Upper lobe of right lung (tissue), 1 donor: ENCODE measurements around the gene WWOX. TPM values are rescaled to one million over a fixed set of nuclear protein-coding genes. Genes with fewer than 3 reads are reported as not detected.
A peak's percentile ranks its signal among the peaks of the same experiment; 100 is the strongest.

Experiments used
- ATAC-seq: fragments of 200-7000 bp; cut with Tn5 transposase; one replicate; pipeline ENCODE4 v1.9.1; 2020; ENCODE audit warnings: mild to moderate bottlenecking, moderate library complexity
- DNase-seq: peaks from one replicate; pipeline ENCODE4 v3.0.0-alpha.2; 2020
- H3K27ac ChIP-seq: fragments of 200-600 bp; one replicate; pipeline ENCODE4 v1.8.0; 2022
- H3K27me3 ChIP-seq: fragments of 200-600 bp; one replicate; pipeline ENCODE4 v1.8.0; 2022; ENCODE audit warnings: mild to moderate bottlenecking
- H3K36me3 ChIP-seq: fragments of 200-600 bp; one replicate; pipeline ENCODE4 v1.8.0; 2022
- H3K4me1 ChIP-seq: fragments of 200-600 bp; one replicate; pipeline ENCODE4 v1.8.0; 2022
- H3K4me3 ChIP-seq: fragments of 200-600 bp; one replicate; pipeline ENCODE4 v1.8.0; 2022; ENCODE audit warnings: mild to moderate bottlenecking
- H3K9me3 ChIP-seq: fragments of 200-600 bp; one replicate; pipeline ENCODE4 v1.8.0; 2022
- CTCF ChIP-seq: fragments of 200-600 bp; IDR thresholded peaks from one replicate; pipeline ENCODE4 v1.8.0; 2022; ENCODE audit warnings: antibody characterized with exemption
- intact Hi-C: fragments of 100-400 bp; cut with DNase I; formaldehyde crosslinking; loops from one replicate; pipeline ENCODE4 v1.11.0; 2022
- total RNA-seq: library from RNA; stranded (reverse); fragmentation: NEBNext Ultra II Directional; extraction: Animal tissue kit (Norgen Biotek cat#: 25700); gene quantifications from one replicate; pipeline ENCODE4 v1.2.1, GENCODE V29; 2021
- donor health status: DM: no; HTN: yes; CAD: no; lungs with severe emphysema.

Gene WWOX
- total RNA-seq, 1 donor from 2014 or later: 17.0 TPM

- Histone ChIP-seq H3K4me3 (no peak overlapping the region), H3K36me3 (no peaks in the 10 kb centered on the region), H3K4me1 (no peaks in the 10 kb centered on the region), H3K9me3 (no peaks in the 10 kb centered on the region), H3K27me3 (no peaks in the 10 kb centered on the region), H3K27ac (no peak overlapping the region)
- ATAC-seq: peak; percentile 76
- no peak for TF ChIP-seq CTCF
- DNase-seq: no peak
- intact Hi-C loops: no loop called here
Measured at GRCh38 chr16:78589331-78589730, 489.9 kb downstream of the WWOX start.

- ATAC-seq (no peak), DNase-seq (no peak)
- Histone ChIP-seq H3K4me1 (no peaks in the 10 kb centered on the region), H3K36me3 (no peaks in the 10 kb centered on the region), H3K9me3 (no peaks in the 10 kb centered on the region), H3K4me3 (no peak overlapping the region), H3K27ac (no peak overlapping the region), H3K27me3 (no peaks in the 10 kb centered on the region)
- no peak for TF ChIP-seq CTCF
- intact Hi-C loops: no loop called here
Measured at GRCh38 chr16:78591682-78592103, 492.2 kb downstream of the WWOX start.

GRCh38 chr16:78592111-78592510, 492.7 kb downstream of the WWOX start:
- no peaks in the 10 kb centered on the region for H3K27me3 ChIP-seq
- no peaks in the 10 kb centered on the region for H3K9me3 ChIP-seq
- TF ChIP-seq CTCF: no peak
- H3K4me1 ChIP-seq: no peaks in the 10 kb centered on the region
- H3K36me3 ChIP-seq: no peaks in the 10 kb centered on the region
- intact Hi-C loops: no loop called here
- H3K27ac ChIP-seq: no peak overlapping the region
- no peak overlapping the region for H3K4me3 ChIP-seq
- DNase-seq (no peak), ATAC-seq (no peak)

- no peak for ATAC-seq
- intact Hi-C loops: no loop called here
- Histone ChIP-seq H3K27ac (no peak overlapping the region), H3K4me3 (no peak overlapping the region), H3K4me1 (no peaks in the 10 kb centered on the region), H3K27me3 (no peaks in the 10 kb centered on the region), H3K9me3 (no peaks in the 10 kb centered on the region), H3K36me3 (no peaks in the 10 kb centered on the region)
- TF ChIP-seq CTCF: no peak
- DNase-seq: no peak
Measured at GRCh38 chr16:78593352-78593751, 493.9 kb downstream of the WWOX start.

GRCh38 chr16:78594191-78594590, 494.7 kb downstream of the WWOX start:
- no peaks in the 10 kb centered on the region for H3K36me3 ChIP-seq
- intact Hi-C loops: no loop called here
- no peaks in the 10 kb centered on the region for H3K9me3 ChIP-seq
- no peak overlapping the region for H3K27ac ChIP-seq
- no peaks in the 10 kb centered on the region for H3K27me3 ChIP-seq
- DNase-seq: no peak
- H3K4me1 ChIP-seq: no peaks in the 10 kb centered on the region
- ATAC-seq: no peak
- no peak for TF ChIP-seq CTCF
- no peak overlapping the region for H3K4me3 ChIP-seq

- H3K36me3 ChIP-seq: no peaks in the 10 kb centered on the region
- TF ChIP-seq CTCF: no peak
- H3K4me3 ChIP-seq: no peak overlapping the region
- ATAC-seq (no peak), DNase-seq (no peak)
- no peaks in the 10 kb centered on the region for H3K9me3 ChIP-seq
- intact Hi-C loops: no loop called here
- H3K27me3 ChIP-seq: no peaks in the 10 kb centered on the region
- no peak overlapping the region for H3K27ac ChIP-seq
- no peaks in the 10 kb centered on the region for H3K4me1 ChIP-seq
Measured at GRCh38 chr16:78596348-78596995, 497.0 kb downstream of the WWOX start.
